CD4-positive, alpha-beta memory T cell (primary cell): ENCODE measurements around the gene CH25H. TPM values are rescaled to one million over a fixed set of nuclear protein-coding genes. Genes with fewer than 3 reads are reported as not detected.
"Not testable (repeated sequence)": the region's sequence is repeated elsewhere in the genome, so short reads cannot be mapped to it uniquely, and the experiment has no call there.

Source experiments
- CTCF ChIA-PET: fragments of 350-600 bp; sonication (Branson Sonifier 250); formaldehyde crosslinking; loops from one replicate; lab custom pipeline; 2021; ENCODE audit warnings: inconsistent platforms; ENCODE audit not compliant: partially characterized antibody; lab: Charles Lee
- POLR2A ChIA-PET: fragments of 350-600 bp; sonication (Branson Sonifier 250); formaldehyde crosslinking; loops from one replicate; lab custom pipeline; 2021; ENCODE audit not compliant: partially characterized antibody; lab: Charles Lee
- DNase-seq, 5 donors: peaks; one replicate each; pipeline versions ENCODE4 v3.0.0 to v3.0.0-alpha.2; 2020 to 2022; ENCODE audit warnings: mixed read lengths in 1 of 5
- H3K27ac ChIP-seq: one replicate; pipeline ENCODE4 v1.7.0; 2013; ENCODE audit warnings: low read depth, low read length
- H3K27me3 ChIP-seq: 2 replicates; pipeline ENCODE4 v1.7.0; 2013; ENCODE audit warnings: mild to moderate bottlenecking, low read length, moderate library complexity; ENCODE audit not compliant: insufficient read depth
- H3K36me3 ChIP-seq: 2 replicates; pipeline ENCODE4 v1.7.0; 2013; ENCODE audit warnings: mild to moderate bottlenecking, low read length, moderate library complexity; ENCODE audit not compliant: insufficient read depth
- H3K4me1 ChIP-seq: 2 replicates; pipeline ENCODE4 v1.7.0; 2013; ENCODE audit warnings: mild to moderate bottlenecking, low read length, moderate library complexity; ENCODE audit not compliant: insufficient read depth
- H3K4me3 ChIP-seq, 2 donors: one replicate each; pipeline ENCODE4 v1.7.0; 2013; ENCODE audit warnings: low read length in 2 of 2, mild to moderate bottlenecking in 1 of 2
- H3K9me3 ChIP-seq, 2 donors: one replicate each; pipeline ENCODE4 v1.7.0; 2013; ENCODE audit warnings: low read length in 2 of 2, control low read depth in 1 of 2; ENCODE audit not compliant: control insufficient read depth in 1 of 2
- H3K27ac Mint-ChIP-seq, 7 donors: one replicate each; pipeline ENCODE4 v1.8.0; 2020 to 2021; ENCODE audit warnings: mixed read lengths in 7 of 7, mild to moderate bottlenecking in 6 of 7, inconsistent platforms in 3 of 7, moderate library complexity in 3 of 7
- H3K27me3 Mint-ChIP-seq, 2 donors: one replicate each; pipeline ENCODE4 v1.8.0; 2020 to 2021; ENCODE audit warnings: mixed read lengths in 2 of 2
- H3K36me3 Mint-ChIP-seq, 2 donors: one replicate each; pipeline ENCODE4 v1.8.0; 2020 to 2021; ENCODE audit warnings: mixed read lengths in 2 of 2, inconsistent platforms in 1 of 2, mild to moderate bottlenecking in 1 of 2
- H3K4me1 Mint-ChIP-seq, 4 donors: one replicate each; pipeline ENCODE4 v1.8.0; 2020 to 2021; ENCODE audit warnings: mixed read lengths in 4 of 4, mild to moderate bottlenecking in 1 of 4
- H3K4me3 Mint-ChIP-seq, 8 donors: one replicate each; pipeline ENCODE4 v1.8.0; 2020 to 2021; ENCODE audit warnings: mixed read lengths in 8 of 8, mild to moderate bottlenecking in 7 of 8, moderate library complexity in 6 of 8, inconsistent platforms in 3 of 8
- H3K9me3 Mint-ChIP-seq, 8 donors: one replicate each; pipeline ENCODE4 v1.8.0; 2020 to 2021; ENCODE audit warnings: mixed read lengths in 8 of 8, mild to moderate bottlenecking in 5 of 8, inconsistent platforms in 3 of 8, moderate library complexity in 1 of 8
- intact Hi-C: fragments of 100-400 bp; cut with micrococcal nuclease; formaldehyde crosslinking; loops from one replicate; pipeline ENCODE4 v1.15.1; 2023
- polyA plus RNA-seq, 2 donors: library from polyadenylated mRNA; unstranded; fragments of 300-500 nt; fragmentation: Illumina TruSeq; gene quantifications; one replicate each; pipeline ENCODE4 v1.2.3, GENCODE V29; 2021
- total RNA-seq, 2 experiments: library from RNA; stranded (reverse); gene quantifications; one replicate each; pipeline ENCODE4 v1.2.3, GENCODE V29; 2021

Gene CH25H
- total and polyA plus RNA-seq, 4 experiments from 2014 or later = 0.10 to 0.46 TPM; not detected in 2

- DNase-seq = no peak
Observed at GRCh38 chr10:89202033-89202425, 5.1 kb downstream of the CH25H start.

GRCh38 chr10:89201345-89202032, 5.6 kb downstream of the CH25H start:
- DNase-seq = no peak
- H3K27me3 ChIP-seq = no peaks in the 10 kb centered on the region
- intact Hi-C loops = no loop called here
- H3K4me3 Mint-ChIP-seq = no peak overlapping the region
- H3K4me1 Mint-ChIP-seq = peaks cover 3 to 4% (median 3%) of the 10 kb centered on the region in 4 donors
- ChIA-PET POLR2A (interaction anchor here (0.6 kb wide), 1 partner anchor 338 kb away, joined by 4 read pairs; no protein-coding TSS in a partner anchor), CTCF (interaction anchor here (1.3 to 1.8 kb wide), 4 partner anchors 12 to 269 kb away, joined by 3 to 6 read pairs (median 4); no protein-coding TSS in a partner anchor)
- H3K4me1 ChIP-seq = peaks cover 4% of the 10 kb centered on the region
- no peaks in the 10 kb centered on the region for H3K36me3 Mint-ChIP-seq
- H3K9me3 ChIP-seq = no peaks in the 10 kb centered on the region
- H3K27ac Mint-ChIP-seq = no peak overlapping the region
- peaks cover 10% of the 10 kb centered on the region in 2 donors for H3K27me3 Mint-ChIP-seq
- H3K36me3 ChIP-seq = no peaks in the 10 kb centered on the region
- H3K4me3 ChIP-seq = no peak overlapping the region
- H3K9me3 Mint-ChIP-seq = no peaks in the 10 kb centered on the region
- no peak overlapping the region for H3K27ac ChIP-seq

More at GRCh38 chr10:89202033-89202425, 5.1 kb downstream of the CH25H start:
- Mint-ChIP-seq H3K36me3 (no peaks in the 10 kb centered on the region), H3K4me3 (no peak overlapping the region), H3K4me1 (peaks cover 7 to 10% (median 8%) of the 10 kb centered on the region in 4 donors), H3K27me3 (peaks cover 14 to 15% of the 10 kb centered on the region in 2 donors), H3K27ac (no peak overlapping the region), H3K9me3 (no peaks in the 10 kb centered on the region)
- intact Hi-C loops = no loop called here
- no peak overlapping the region for H3K27ac ChIP-seq
- no peak overlapping the region for H3K4me3 ChIP-seq
- H3K27me3 ChIP-seq = no peaks in the 10 kb centered on the region
- ChIA-PET CTCF (interaction anchor here (1.5 to 1.8 kb wide), 3 partner anchors 11 to 172 kb away, joined by 3 to 6 read pairs (median 6); no protein-coding TSS in a partner anchor), POLR2A (interaction anchor here (0.6 kb wide), 1 partner anchor 339 kb away, joined by 4 read pairs; no protein-coding TSS in a partner anchor)
- H3K36me3 ChIP-seq = no peaks in the 10 kb centered on the region
- H3K4me1 ChIP-seq = peaks cover 9% of the 10 kb centered on the region
- no peaks in the 10 kb centered on the region for H3K9me3 ChIP-seq

- H3K4me3 ChIP-seq = no peak overlapping the region
- ChIA-PET CTCF (interaction anchor here (0.7 to 1.3 kb wide), 4 partner anchors 20 to 264 kb away, joined by 3 to 6 read pairs (median 3); no protein-coding TSS in a partner anchor), POLR2A (no interaction called here)
- H3K9me3 ChIP-seq = no peaks in the 10 kb centered on the region
- H3K4me1 ChIP-seq = no peaks in the 10 kb centered on the region
- no peaks in the 10 kb centered on the region for H3K27me3 ChIP-seq
- Mint-ChIP-seq H3K4me1 (no peaks in the 10 kb centered on the region), H3K27ac (no peak overlapping the region), H3K4me3 (no peak overlapping the region), H3K9me3 (no peaks in the 10 kb centered on the region), H3K27me3 (peaks cover 5 to 18% of the 10 kb centered on the region in 2 donors), H3K36me3 (no peaks in the 10 kb centered on the region)
- intact Hi-C loops = no loop called here
- H3K27ac ChIP-seq = no peak overlapping the region
- DNase-seq = no peak
- no peaks in the 10 kb centered on the region for H3K36me3 ChIP-seq
Observed at GRCh38 chr10:89197473-89197872, 9.6 kb downstream of the CH25H start.

GRCh38 chr10:89191301-89191700, 15.8 kb downstream of the CH25H start:
- peaks cover 16 to 22% of the 10 kb centered on the region in 2 donors for H3K27me3 Mint-ChIP-seq
- H3K4me1 Mint-ChIP-seq = not testable (repeated sequence)

GRCh38 chr10:89189211-89189734, 17.8 kb downstream of the CH25H start:
- no peaks in the 10 kb centered on the region for H3K36me3 ChIP-seq
- H3K27ac Mint-ChIP-seq = no peak overlapping the region
- H3K36me3 Mint-ChIP-seq = no peaks in the 10 kb centered on the region
- H3K4me3 Mint-ChIP-seq = no peak overlapping the region
- peaks cover 20 to 22% of the 10 kb centered on the region in 2 donors for H3K27me3 Mint-ChIP-seq
- POLR2A ChIA-PET = no interaction called here
- H3K9me3 ChIP-seq = no peaks in the 10 kb centered on the region
- H3K27ac ChIP-seq = no peak overlapping the region
- intact Hi-C loops = no loop called here
- CTCF ChIA-PET = no interaction called here
- DNase-seq = no peak
- H3K4me1 Mint-ChIP-seq = no peaks in the 10 kb centered on the region
- peaks cover 0 to 5% (median 1%) of the 10 kb centered on the region in 8 donors for H3K9me3 Mint-ChIP-seq
- no peaks in the 10 kb centered on the region for H3K27me3 ChIP-seq
- H3K4me1 ChIP-seq = no peaks in the 10 kb centered on the region
- H3K4me3 ChIP-seq = no peak overlapping the region

More at GRCh38 chr10:89191301-89191700, 15.8 kb downstream of the CH25H start:
- H3K27ac Mint-ChIP-seq, H3K9me3 ChIP-seq, intact Hi-C loops, H3K4me3 ChIP-seq, H3K27me3 ChIP-seq, H3K36me3 Mint-ChIP-seq, H3K4me1 ChIP-seq, POLR2A ChIA-PET, H3K27ac ChIP-seq, H3K4me3 Mint-ChIP-seq, H3K36me3 ChIP-seq, DNase-seq, H3K9me3 Mint-ChIP-seq: not testable (repeated sequence)
- CTCF ChIA-PET = interaction anchor here (0.7 kb wide), 1 partner anchor 161 kb away, joined by 4 read pairs; no protein-coding TSS in a partner anchor

GRCh38 chr10:89185658-89186057, 21.5 kb downstream of the CH25H start:
- H3K4me3 Mint-ChIP-seq = no peak overlapping the region
- no peaks in the 10 kb centered on the region for H3K27me3 ChIP-seq
- ChIA-PET POLR2A (no interaction called here), CTCF (no interaction called here)
- no peaks in the 10 kb centered on the region for H3K4me1 ChIP-seq
- H3K36me3 ChIP-seq = no peaks in the 10 kb centered on the region
- no peaks in the 10 kb centered on the region for H3K9me3 ChIP-seq
- DNase-seq = no peak
- H3K4me1 Mint-ChIP-seq = no peaks in the 10 kb centered on the region
- H3K4me3 ChIP-seq = no peak overlapping the region
- no peaks in the 10 kb centered on the region for H3K36me3 Mint-ChIP-seq
- no peak overlapping the region for H3K27ac ChIP-seq
- H3K27me3 Mint-ChIP-seq = peaks cover 7 to 9% of the 10 kb centered on the region in 2 donors
- no peak overlapping the region for H3K27ac Mint-ChIP-seq
- intact Hi-C loops = no loop called here
- peaks cover 0 to 6% (median 2%) of the 10 kb centered on the region in 8 donors for H3K9me3 Mint-ChIP-seq

- Histone ChIP-seq H3K36me3 (no peaks in the 10 kb centered on the region), H3K27ac (no peak overlapping the region), H3K27me3 (no peaks in the 10 kb centered on the region), H3K9me3 (no peaks in the 10 kb centered on the region), H3K4me1 (no peaks in the 10 kb centered on the region), H3K4me3 (no peak overlapping the region)
- Mint-ChIP-seq H3K4me1 (no peaks in the 10 kb centered on the region), H3K4me3 (no peak overlapping the region), H3K36me3 (no peaks in the 10 kb centered on the region), H3K9me3 (peaks cover 0 to 11% (median under 1%) of the 10 kb centered on the region in 8 donors), H3K27me3 (peaks cover 6 to 12% of the 10 kb centered on the region in 2 donors), H3K27ac (no peak overlapping the region)
- CTCF ChIA-PET = interaction anchor here (1.0 kb wide), 1 partner anchor 33 kb away, joined by 3 read pairs; no protein-coding TSS in a partner anchor
- POLR2A ChIA-PET = no interaction called here
- intact Hi-C loops = no loop called here
- DNase-seq = no peak
Observed at GRCh38 chr10:89184638-89185037, 22.5 kb downstream of the CH25H start.
